WTC11 (cell line): ENCODE results near the gene GNAO1. TPM values are rescaled to one million over a fixed set of nuclear protein-coding genes. Genes with fewer than 3 reads are reported as not detected.

ENCODE experiments used
- ATAC-seq: fragments of 200-7000 bp; cut with Tn5 transposase; 2 replicates; pipeline ENCODE4 v1.10.0; 2021; ENCODE audit warnings: mild to moderate bottlenecking, moderate library complexity
- CTCF ChIA-PET: fragments of 300-600 bp; sonication (Branson Sonifier 250); formaldehyde crosslinking; loops from one replicate; lab custom pipeline; 2021; ENCODE audit warnings: antibody characterized with exemption; lab: Charles Lee
- POLR2A ChIA-PET: fragments of 350-600 bp; sonication (Branson Sonifier 250); formaldehyde crosslinking; loops from one replicate; lab custom pipeline; 2021; ENCODE audit warnings: antibody characterized with exemption; lab: Charles Lee
- DNase-seq: peaks from one replicate; pipeline ENCODE4 v3.0.0; 2021; ENCODE audit warnings: low spot score
- H3K27ac Mint-ChIP-seq: 2 replicates; pipeline ENCODE4 v1.8.0; 2021; ENCODE audit warnings: mixed read lengths
- H3K27me3 Mint-ChIP-seq: 2 replicates; pipeline ENCODE4 v1.8.0; 2021; ENCODE audit warnings: low read depth, mild to moderate bottlenecking, moderate library complexity, mixed read lengths
- H3K36me3 Mint-ChIP-seq: 2 replicates; pipeline ENCODE4 v1.8.0; 2021; ENCODE audit warnings: mixed read lengths
- H3K4me1 Mint-ChIP-seq: 2 replicates; pipeline ENCODE4 v1.8.0; 2022; ENCODE audit warnings: mixed read lengths
- H3K4me3 Mint-ChIP-seq: 2 replicates; pipeline ENCODE4 v1.8.0; 2021; ENCODE audit warnings: mild to moderate bottlenecking, moderate library complexity, mixed read lengths
- H3K9me3 Mint-ChIP-seq: 2 replicates; pipeline ENCODE4 v1.8.0; 2021; ENCODE audit warnings: mixed read lengths
- ATF1 ChIP-seq: sonication (generic); formaldehyde crosslinking; IDR thresholded peaks from 2 replicates; pipeline ENCODE4 v1.8.1; 2023; ENCODE audit warnings: mild to moderate bottlenecking, moderate library complexity, missing genetic modification reagents
- ATF6 ChIP-seq: sonication (generic); formaldehyde crosslinking; IDR thresholded peaks from 2 replicates; pipeline ENCODE4 v1.8.1; 2023; ENCODE audit warnings: mild to moderate bottlenecking, missing genetic modification reagents
- FOXK1 ChIP-seq: sonication (generic); formaldehyde crosslinking; IDR thresholded peaks from 2 replicates; pipeline ENCODE4 v1.8.0; 2022; ENCODE audit warnings: mild to moderate bottlenecking, moderate library complexity, missing genetic modification reagents
- FOXP1 ChIP-seq: sonication (generic); formaldehyde crosslinking; IDR thresholded peaks from 2 replicates; pipeline ENCODE4 v1.8.0; 2022; ENCODE audit warnings: missing genetic modification reagents, mild to moderate bottlenecking, moderate library complexity, borderline replicate concordance
- GABPB1 ChIP-seq: sonication (generic); formaldehyde crosslinking; IDR thresholded peaks from 2 replicates; pipeline ENCODE4 v1.8.1; 2023; ENCODE audit warnings: mild to moderate bottlenecking, missing genetic modification reagents
- GRHL2 ChIP-seq: fragments of 250-450 bp; sonication (Bioruptor Pico); IDR thresholded peaks from 2 replicates; pipeline ENCODE4 v1.8.0; 2022; ENCODE audit warnings: mild to moderate bottlenecking, moderate library complexity; ENCODE audit not compliant: insufficient replicate concordance, severe bottlenecking
- IRF2 ChIP-seq: sonication (generic); formaldehyde crosslinking; IDR thresholded peaks from 2 replicates; pipeline ENCODE4 v1.8.0; 2022; ENCODE audit warnings: low read depth, missing genetic modification reagents, borderline replicate concordance
- JAZF1 ChIP-seq: fragments of 250-450 bp; sonication (Bioruptor Pico); IDR thresholded peaks from 2 replicates; pipeline ENCODE4 v1.9.0; 2021; ENCODE audit warnings: moderate library complexity, mild to moderate bottlenecking, inconsistent platforms
- RELA ChIP-seq: sonication (generic); formaldehyde crosslinking; IDR thresholded peaks from 2 replicates; pipeline ENCODE4 v1.8.1; 2022; ENCODE audit warnings: missing genetic modification reagents, mild to moderate bottlenecking, borderline replicate concordance
- SMAD3 ChIP-seq: sonication (generic); formaldehyde crosslinking; IDR thresholded peaks from 2 replicates; pipeline ENCODE4 v1.8.0; 2022; ENCODE audit warnings: missing genetic modification reagents, mild to moderate bottlenecking, borderline replicate concordance
- SOX15 ChIP-seq: fragments of 250-450 bp; sonication (Bioruptor Pico); IDR thresholded peaks from 2 replicates; pipeline ENCODE4 v1.9.0; 2021; ENCODE audit warnings: mild to moderate bottlenecking
- TEAD4 ChIP-seq: sonication (generic); formaldehyde crosslinking; IDR thresholded peaks from 2 replicates; pipeline ENCODE4 v1.8.0; 2022; ENCODE audit warnings: mild to moderate bottlenecking, missing genetic modification reagents
- ZNF138 ChIP-seq: sonication (generic); formaldehyde crosslinking; conservative IDR thresholded peaks from 2 replicates; pipeline ENCODE4 v1.8.1; 2022; ENCODE audit warnings: mild to moderate bottlenecking, moderate library complexity, missing genetic modification reagents
- ZNF425 ChIP-seq: fragments of 250-450 bp; sonication (Bioruptor Pico); conservative IDR thresholded peaks from 2 replicates; pipeline ENCODE4 v1.9.0; 2021; ENCODE audit warnings: mild to moderate bottlenecking
- ZNF532 ChIP-seq: fragments of 250-450 bp; sonication (Bioruptor Pico); IDR thresholded peaks from 2 replicates; pipeline ENCODE4 v1.9.0; 2021; ENCODE audit warnings: mild to moderate bottlenecking, borderline replicate concordance
- total RNA-seq: library from RNA; stranded (reverse); gene quantifications from 3 replicates; pipeline ENCODE4 v1.2.3, GENCODE V29; 2021
- TF ChIP-seq, protein P1 (sequence below): sonication (generic); formaldehyde crosslinking; IDR thresholded peaks from 2 replicates; pipeline ENCODE4 v1.8.1; 2022; ENCODE audit warnings: low read depth, mild to moderate bottlenecking, moderate library complexity, missing genetic modification reagents, borderline replicate concordance
- TF ChIP-seq, protein P2 (sequence below): sonication (generic); formaldehyde crosslinking; IDR thresholded peaks from 2 replicates; pipeline ENCODE4 v1.8.1; 2023; ENCODE audit warnings: mild to moderate bottlenecking, missing genetic modification reagents, moderate library complexity
- TF ChIP-seq, protein P3 (sequence below): sonication (generic); formaldehyde crosslinking; IDR thresholded peaks from 2 replicates; pipeline ENCODE4 v1.8.1; 2023; ENCODE audit warnings: mild to moderate bottlenecking, moderate library complexity, missing genetic modification reagents
- TF ChIP-seq, protein P4 (sequence below): sonication (generic); formaldehyde crosslinking; IDR thresholded peaks from 2 replicates; pipeline ENCODE4 v1.8.0; 2022; ENCODE audit warnings: missing genetic modification reagents

GNAO1 gene
- total RNA-seq, 1 experiment from 2014 or later: 30.6 TPM

DNA sequence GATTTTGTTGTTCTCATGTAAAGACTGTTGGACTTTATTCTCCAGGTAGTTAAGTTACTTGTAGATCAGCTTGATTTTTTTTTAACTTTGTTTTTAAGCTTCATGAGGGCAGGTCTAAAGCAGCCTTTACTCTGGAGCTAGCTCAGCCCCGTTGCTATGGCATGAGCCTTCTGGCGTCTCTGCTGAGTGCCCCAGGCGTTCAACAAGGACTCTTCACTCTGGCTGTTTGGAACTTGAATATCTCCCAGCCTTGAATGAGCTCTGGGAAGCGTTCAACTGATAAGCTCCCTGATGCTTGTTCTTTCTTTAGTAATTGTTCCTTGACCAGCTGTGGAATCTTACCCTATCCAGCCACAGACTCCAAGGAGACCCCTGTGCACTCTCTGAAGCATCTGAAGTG is 82.3 kb downstream of the GNAO1 start:
- ATAC-seq: no peak
- Mint-ChIP-seq H3K27ac (no peak overlapping the region), H3K27me3 (no peaks in the 10 kb centered on the region; the same call in 1 of the 2 replicates), H3K4me3 (no peak overlapping the region), H3K36me3 (peaks cover 24% of the 10 kb centered on the region), H3K9me3 (peaks cover 27% of the 10 kb centered on the region), H3K4me1 (peaks cover 45% of the 10 kb centered on the region)
- DNase-seq: no peak
- ChIA-PET CTCF (interaction anchor here (1.5 kb wide), 1 partner anchor 45 kb away, joined by 3 read pairs; no protein-coding TSS in a partner anchor), POLR2A (no interaction called here)
- TF ChIP-seq FOXK1 (CRISPR knock-in tag) (no peak), GABPB1 (CRISPR knock-in tag) (no peak), ZNF425 (CRISPR knock-in tag) (no peak), ATF1 (CRISPR knock-in tag) (no peak), JAZF1 (CRISPR knock-in tag) (no peak), TEAD4 (CRISPR knock-in tag) (no peak), RELA (no peak), ZNF532 (CRISPR knock-in tag) (no peak), GRHL2 (CRISPR knock-in tag) (no peak), SMAD3 (no peak), ATF6 (no peak), ZNF138 (CRISPR knock-in tag) (no peak), FOXP1 (CRISPR knock-in tag) (no peak), IRF2 (CRISPR knock-in tag) (no peak), SOX15 (CRISPR knock-in tag) (no peak)
- TF ChIP-seq, protein P1, sequence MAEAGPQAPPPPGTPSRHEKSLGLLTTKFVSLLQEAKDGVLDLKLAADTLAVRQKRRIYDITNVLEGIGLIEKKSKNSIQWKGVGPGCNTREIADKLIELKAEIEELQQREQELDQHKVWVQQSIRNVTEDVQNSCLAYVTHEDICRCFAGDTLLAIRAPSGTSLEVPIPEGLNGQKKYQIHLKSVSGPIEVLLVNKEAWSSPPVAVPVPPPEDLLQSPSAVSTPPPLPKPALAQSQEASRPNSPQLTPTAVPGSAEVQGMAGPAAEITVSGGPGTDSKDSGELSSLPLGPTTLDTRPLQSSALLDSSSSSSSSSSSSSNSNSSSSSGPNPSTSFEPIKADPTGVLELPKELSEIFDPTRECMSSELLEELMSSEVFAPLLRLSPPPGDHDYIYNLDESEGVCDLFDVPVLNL (CRISPR knock-in tag): no peak
- TF ChIP-seq, protein P2, sequence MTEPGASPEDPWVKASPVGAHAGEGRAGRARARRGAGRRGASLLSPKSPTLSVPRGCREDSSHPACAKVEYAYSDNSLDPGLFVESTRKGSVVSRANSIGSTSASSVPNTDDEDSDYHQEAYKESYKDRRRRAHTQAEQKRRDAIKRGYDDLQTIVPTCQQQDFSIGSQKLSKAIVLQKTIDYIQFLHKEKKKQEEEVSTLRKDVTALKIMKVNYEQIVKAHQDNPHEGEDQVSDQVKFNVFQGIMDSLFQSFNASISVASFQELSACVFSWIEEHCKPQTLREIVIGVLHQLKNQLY (CRISPR knock-in tag): no peak
- TF ChIP-seq, protein P3, sequence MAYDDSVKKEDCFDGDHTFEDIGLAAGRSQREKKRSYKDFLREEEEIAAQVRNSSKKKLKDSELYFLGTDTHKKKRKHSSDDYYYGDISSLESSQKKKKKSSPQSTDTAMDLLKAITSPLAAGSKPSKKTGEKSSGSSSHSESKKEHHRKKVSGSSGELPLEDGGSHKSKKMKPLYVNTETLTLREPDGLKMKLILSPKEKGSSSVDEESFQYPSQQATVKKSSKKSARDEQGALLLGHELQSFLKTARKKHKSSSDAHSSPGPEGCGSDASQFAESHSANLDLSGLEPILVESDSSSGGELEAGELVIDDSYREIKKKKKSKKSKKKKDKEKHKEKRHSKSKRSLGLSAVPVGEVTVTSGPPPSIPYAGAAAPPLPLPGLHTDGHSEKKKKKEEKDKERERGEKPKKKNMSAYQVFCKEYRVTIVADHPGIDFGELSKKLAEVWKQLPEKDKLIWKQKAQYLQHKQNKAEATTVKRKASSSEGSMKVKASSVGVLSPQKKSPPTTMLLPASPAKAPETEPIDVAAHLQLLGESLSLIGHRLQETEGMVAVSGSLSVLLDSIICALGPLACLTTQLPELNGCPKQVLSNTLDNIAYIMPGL (CRISPR knock-in tag): no peak
- TF ChIP-seq, protein P4, sequence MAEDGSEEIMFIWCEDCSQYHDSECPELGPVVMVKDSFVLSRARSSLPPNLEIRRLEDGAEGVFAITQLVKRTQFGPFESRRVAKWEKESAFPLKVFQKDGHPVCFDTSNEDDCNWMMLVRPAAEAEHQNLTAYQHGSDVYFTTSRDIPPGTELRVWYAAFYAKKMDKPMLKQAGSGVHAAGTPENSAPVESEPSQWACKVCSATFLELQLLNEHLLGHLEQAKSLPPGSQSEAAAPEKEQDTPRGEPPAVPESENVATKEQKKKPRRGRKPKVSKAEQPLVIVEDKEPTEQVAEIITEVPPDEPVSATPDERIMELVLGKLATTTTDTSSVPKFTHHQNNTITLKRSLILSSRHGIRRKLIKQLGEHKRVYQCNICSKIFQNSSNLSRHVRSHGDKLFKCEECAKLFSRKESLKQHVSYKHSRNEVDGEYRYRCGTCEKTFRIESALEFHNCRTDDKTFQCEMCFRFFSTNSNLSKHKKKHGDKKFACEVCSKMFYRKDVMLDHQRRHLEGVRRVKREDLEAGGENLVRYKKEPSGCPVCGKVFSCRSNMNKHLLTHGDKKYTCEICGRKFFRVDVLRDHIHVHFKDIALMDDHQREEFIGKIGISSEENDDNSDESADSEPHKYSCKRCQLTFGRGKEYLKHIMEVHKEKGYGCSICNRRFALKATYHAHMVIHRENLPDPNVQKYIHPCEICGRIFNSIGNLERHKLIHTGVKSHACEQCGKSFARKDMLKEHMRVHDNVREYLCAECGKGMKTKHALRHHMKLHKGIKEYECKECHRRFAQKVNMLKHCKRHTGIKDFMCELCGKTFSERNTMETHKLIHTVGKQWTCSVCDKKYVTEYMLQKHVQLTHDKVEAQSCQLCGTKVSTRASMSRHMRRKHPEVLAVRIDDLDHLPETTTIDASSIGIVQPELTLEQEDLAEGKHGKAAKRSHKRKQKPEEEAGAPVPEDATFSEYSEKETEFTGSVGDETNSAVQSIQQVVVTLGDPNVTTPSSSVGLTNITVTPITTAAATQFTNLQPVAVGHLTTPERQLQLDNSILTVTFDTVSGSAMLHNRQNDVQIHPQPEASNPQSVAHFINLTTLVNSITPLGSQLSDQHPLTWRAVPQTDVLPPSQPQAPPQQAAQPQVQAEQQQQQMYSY (CRISPR knock-in tag): no peak
